OCI-LY7 (cell line): ENCODE data around the gene PLA2G4A. TPM values are rescaled to one million over a fixed set of nuclear protein-coding genes. Genes with fewer than 3 reads are reported as not detected.

Experiments
- BruUV-seq: library from RNA; stranded (reverse); fragments of 400-500 nt; replicated peaks from 2 replicates; lab custom pipeline; 2021; lab: Mats Ljungman, UMichigan
- CTCF ChIA-PET: fragments of 300-600 bp; sonication (Branson Sonifier 250); formaldehyde crosslinking; loops from one replicate; lab custom pipeline; 2022; ENCODE audit warnings: antibody characterized with exemption; ENCODE audit not compliant: unreplicated experiment; lab: Charles Lee
- POLR2A ChIA-PET: fragments of 300-600 bp; sonication (Branson Sonifier 250); formaldehyde crosslinking; loops from one replicate; lab custom pipeline; 2022; ENCODE audit warnings: antibody characterized with exemption; lab: Charles Lee
- DNase-seq: peaks from one replicate; pipeline ENCODE4 v3.0.0-alpha.2; 2015; ENCODE audit warnings: low spot score
- H2AFZ ChIP-seq: fragments of 200-600 bp; sonication (generic), shearing (Covaris generic); 2 replicates; pipeline ENCODE4 v1.6.1; 2014; ENCODE audit warnings: mild to moderate bottlenecking, antibody characterized with exemption, low read length, moderate library complexity
- H3K27ac ChIP-seq: fragments of 200-600 bp; sonication (generic); 2 replicates; pipeline ENCODE4 v1.5.1; 2014; ENCODE audit warnings: mixed run types, low read depth, mild to moderate bottlenecking, moderate library complexity, low read length, inconsistent platforms; ENCODE audit not compliant: poor library complexity, severe bottlenecking
- H3K36me3 ChIP-seq: fragments of 200-600 bp; sonication (generic); 2 replicates; pipeline ENCODE4 v1.6.1; 2014; ENCODE audit warnings: mild to moderate bottlenecking, antibody characterized with exemption, low read length, moderate library complexity, mixed read lengths; ENCODE audit not compliant: insufficient read depth
- H3K4me1 ChIP-seq: fragments of 200-600 bp; sonication (generic); 2 replicates; pipeline ENCODE4 v1.5.1; 2014; ENCODE audit warnings: mild to moderate bottlenecking, low read length; ENCODE audit not compliant: insufficient read depth, poor library complexity, severe bottlenecking
- H3K4me2 ChIP-seq: fragments of 200-600 bp; sonication (generic); 2 replicates; pipeline ENCODE4 v1.6.1; 2014; ENCODE audit warnings: mild to moderate bottlenecking, low read length
- H3K4me3 ChIP-seq: fragments of 200-600 bp; sonication (generic); 2 replicates; pipeline ENCODE4 v1.5.1; 2014; ENCODE audit warnings: mild to moderate bottlenecking, low read depth, low read length; ENCODE audit not compliant: poor library complexity, severe bottlenecking
- H3K79me2 ChIP-seq: fragments of 200-600 bp; sonication (generic); 2 replicates; pipeline ENCODE4 v1.6.1; 2016; ENCODE audit warnings: low read depth, mild to moderate bottlenecking, low read length, moderate library complexity, mixed read lengths; ENCODE audit not compliant: insufficient read depth
- H3K9me2 ChIP-seq: fragments of 200-600 bp; sonication (generic); 2 replicates; pipeline ENCODE4 v1.6.1; 2016; ENCODE audit warnings: mild to moderate bottlenecking, low read length, mixed read lengths; ENCODE audit not compliant: insufficient read depth
- H3K9me3 ChIP-seq: fragments of 200-600 bp; sonication (generic); 2 replicates; pipeline ENCODE4 v1.6.1; 2014; ENCODE audit warnings: mild to moderate bottlenecking, mixed run types, low read length, mixed read lengths
- H4K20me1 ChIP-seq: fragments of 200-600 bp; sonication (generic); 2 replicates; pipeline ENCODE4 v1.6.1; 2014; ENCODE audit warnings: mild to moderate bottlenecking, antibody characterized with exemption, low read length, moderate library complexity, mixed read lengths; ENCODE audit not compliant: insufficient read depth
- CTCF ChIP-seq: fragments of 200-600 bp; sonication (generic); conservative IDR thresholded peaks from 2 replicates; pipeline ENCODE4 v1.5.1; 2014; ENCODE audit warnings: mild to moderate bottlenecking, antibody characterized with exemption, low read length, moderate library complexity, mixed read lengths
- EZH2phosphoT487 ChIP-seq: fragments of 200-600 bp; sonication (generic); IDR thresholded peaks from 2 replicates; pipeline ENCODE4 v1.6.1; 2018; ENCODE audit warnings: low read depth, borderline replicate concordance, mild to moderate bottlenecking, mixed run types, antibody characterized with exemption, low read length, moderate library complexity, mixed read lengths
- intact Hi-C: fragments of 100-400 bp; cut with micrococcal nuclease; formaldehyde crosslinking; loops from one replicate; pipeline ENCODE4 v1.10.0; 2022; ENCODE audit not compliant: unreplicated experiment
- total RNA-seq, 2 experiments: library from RNA; depleted of rRNA in 1 of 2; stranded (reverse); fragments of >200 nt in 1 of 2; shearing (Covaris generic) in 1 of 2; gene quantifications; 2 replicates each; pipeline ENCODE4 v1.2.3, GENCODE V29; 2014 to 2022

The PLA2G4A gene
- total RNA-seq, 2 experiments from 2014 or later = not detected

GRCh38 chr1:186997877-186998276, 169.1 kb downstream of the PLA2G4A start:
- H3K4me3 ChIP-seq = no peak overlapping the region
- no TSS peak for BruUV-seq
- H3K36me3 ChIP-seq = no peaks in the 10 kb centered on the region
- no peaks in the 10 kb centered on the region for H4K20me1 ChIP-seq
- no peaks in the 10 kb centered on the region for H3K9me3 ChIP-seq
- DNase-seq = no peak
- CTCF ChIA-PET = no interaction called here
- no peaks in the 10 kb centered on the region for H3K79me2 ChIP-seq
- TF ChIP-seq CTCF (no peak), EZH2phosphoT487 (no peak)
- intact Hi-C loops = no loop called here
- H3K4me1 ChIP-seq = no peaks in the 10 kb centered on the region
- no peaks in the 10 kb centered on the region for H3K9me2 ChIP-seq
- POLR2A ChIA-PET = interaction anchor here (0.7 kb wide), 1 partner anchor 93 kb away, joined by 3 read pairs; no protein-coding TSS in a partner anchor
- H3K27ac ChIP-seq = no peak overlapping the region
- no peak overlapping the region for H2AFZ ChIP-seq
- H3K4me2 ChIP-seq = no peak overlapping the region

GRCh38 chr1:186999506-186999905, 170.8 kb downstream of the PLA2G4A start:
- ChIA-PET CTCF (no interaction called here), POLR2A (no interaction called here)
- no peaks in the 10 kb centered on the region for H3K79me2 ChIP-seq
- no peak overlapping the region for H2AFZ ChIP-seq
- H4K20me1 ChIP-seq = no peaks in the 10 kb centered on the region
- BruUV-seq = no TSS peak
- H3K27ac ChIP-seq = no peak overlapping the region
- DNase-seq = no peak
- TF ChIP-seq EZH2phosphoT487 (no peak), CTCF (no peak)
- no peak overlapping the region for H3K4me2 ChIP-seq
- H3K4me3 ChIP-seq = no peak overlapping the region
- no peaks in the 10 kb centered on the region for H3K36me3 ChIP-seq
- H3K4me1 ChIP-seq = no peaks in the 10 kb centered on the region
- H3K9me2 ChIP-seq = no peaks in the 10 kb centered on the region
- intact Hi-C loops = no loop called here
- H3K9me3 ChIP-seq = no peaks in the 10 kb centered on the region

GRCh38 chr1:187001198-187001889, 172.6 kb downstream of the PLA2G4A start:
- no peaks in the 10 kb centered on the region for H3K36me3 ChIP-seq
- H3K9me3 ChIP-seq = no peaks in the 10 kb centered on the region
- no peak overlapping the region for H3K4me3 ChIP-seq
- H3K4me1 ChIP-seq = no peaks in the 10 kb centered on the region
- intact Hi-C loops = no loop called here
- TF ChIP-seq EZH2phosphoT487 = no peak
- no peak for TF ChIP-seq CTCF
- DNase-seq = no peak
- BruUV-seq = no TSS peak
- CTCF ChIA-PET = no interaction called here
- no peaks in the 10 kb centered on the region for H4K20me1 ChIP-seq
- H3K27ac ChIP-seq = no peak overlapping the region
- no peaks in the 10 kb centered on the region for H3K79me2 ChIP-seq
- no peak overlapping the region for H2AFZ ChIP-seq
- no peaks in the 10 kb centered on the region for H3K9me2 ChIP-seq
- POLR2A ChIA-PET = interaction anchor here (1.0 kb wide), 1 partner anchor 13 kb away, joined by 4 read pairs; no protein-coding TSS in a partner anchor
- H3K4me2 ChIP-seq = no peak overlapping the region
